SK-N-SH treated with all-trans-retinoic acid at 6 μM for 48 hours (cell line): ENCODE data around the gene P2RX2.

Experiments used
- ATAC-seq: fragments of 200-7000 bp; cut with Tn5 transposase; 3 replicates; pipeline ENCODE4 v1.9.1; 2020; ENCODE audit warnings: mild to moderate bottlenecking, moderate library complexity
- CREB5 ChIP-seq: fragments of 250-450 bp; sonication (Bioruptor Pico); IDR thresholded peaks from 2 replicates; pipeline ENCODE4 v1.5.1; 2020; ENCODE audit warnings: low read depth, mild to moderate bottlenecking, moderate library complexity
- CSDC2 ChIP-seq: fragments of 250-450 bp; sonication (Bioruptor Pico); IDR thresholded peaks from 2 replicates; pipeline ENCODE4 v1.5.0; 2020; ENCODE audit warnings: mild to moderate bottlenecking, moderate library complexity
- CSRNP3 ChIP-seq: fragments of 250-450 bp; sonication (Bioruptor Pico); IDR thresholded peaks from 2 replicates; pipeline ENCODE4 v1.5.1; 2021; ENCODE audit warnings: mild to moderate bottlenecking, moderate library complexity
- ESRRG ChIP-seq: fragments of 250-450 bp; sonication (Bioruptor Pico); IDR thresholded peaks from 2 replicates; pipeline ENCODE4 v1.6.1; 2021; ENCODE audit warnings: mild to moderate bottlenecking
- GLIS3 ChIP-seq: fragments of 250-450 bp; sonication (Bioruptor Pico); IDR thresholded peaks from 2 replicates; pipeline ENCODE4 v1.5.0; 2020; ENCODE audit warnings: mild to moderate bottlenecking, moderate library complexity
- ISL1 ChIP-seq: fragments of 250-450 bp; sonication (Bioruptor Pico); IDR thresholded peaks from 2 replicates; pipeline ENCODE4 v2.1.2; 2022; ENCODE audit warnings: mild to moderate bottlenecking, moderate library complexity
- OSR1 ChIP-seq: fragments of 250-450 bp; sonication (Bioruptor Pico); IDR thresholded peaks from 2 replicates; pipeline ENCODE4 v1.8.0; 2022; ENCODE audit warnings: moderate library complexity, mild to moderate bottlenecking, inconsistent platforms
- PATZ1 ChIP-seq: fragments of 250-450 bp; sonication (Bioruptor Pico); IDR thresholded peaks from 2 replicates; pipeline ENCODE4 v1.8.0; 2020; ENCODE audit warnings: mild to moderate bottlenecking, moderate library complexity, borderline replicate concordance
- PPARA ChIP-seq: fragments of 250-450 bp; sonication (Bioruptor Pico); IDR thresholded peaks from 2 replicates; pipeline ENCODE4 v1.5.0; 2020; ENCODE audit warnings: mild to moderate bottlenecking, borderline replicate concordance
- TOX ChIP-seq: fragments of 250-450 bp; sonication (Bioruptor Pico); IDR thresholded peaks from 2 replicates; pipeline ENCODE4 v1.8.0; 2021; ENCODE audit warnings: mild to moderate bottlenecking, moderate library complexity, borderline replicate concordance
- TSHZ2 ChIP-seq: fragments of 250-450 bp; sonication (Bioruptor Pico); IDR thresholded peaks from 2 replicates; pipeline ENCODE4 v1.5.0; 2020; ENCODE audit warnings: mild to moderate bottlenecking, moderate library complexity
- ZC3H10 ChIP-seq: fragments of 250-450 bp; sonication (Bioruptor Pico); IDR thresholded peaks from 2 replicates; pipeline ENCODE4 v1.5.1; 2021; ENCODE audit warnings: mild to moderate bottlenecking, moderate library complexity
- ZNF70 ChIP-seq: fragments of 450-650 bp; formaldehyde crosslinking; IDR thresholded peaks from 2 replicates; pipeline ENCODE4 v1.5.0; 2020; ENCODE audit warnings: mild to moderate bottlenecking, moderate library complexity
- ZNF8 ChIP-seq: fragments of 450-650 bp; formaldehyde crosslinking; IDR thresholded peaks from 2 replicates; pipeline ENCODE4 v1.5.0; 2020; ENCODE audit warnings: mild to moderate bottlenecking, moderate library complexity
- TF ChIP-seq, protein P1 (sequence below): fragments of 250-450 bp; sonication (Bioruptor Pico); IDR thresholded peaks from 2 replicates; pipeline ENCODE4 v1.8.0; 2021; ENCODE audit warnings: low read depth, mild to moderate bottlenecking, moderate library complexity, borderline replicate concordance

The P2RX2 gene

DNA sequence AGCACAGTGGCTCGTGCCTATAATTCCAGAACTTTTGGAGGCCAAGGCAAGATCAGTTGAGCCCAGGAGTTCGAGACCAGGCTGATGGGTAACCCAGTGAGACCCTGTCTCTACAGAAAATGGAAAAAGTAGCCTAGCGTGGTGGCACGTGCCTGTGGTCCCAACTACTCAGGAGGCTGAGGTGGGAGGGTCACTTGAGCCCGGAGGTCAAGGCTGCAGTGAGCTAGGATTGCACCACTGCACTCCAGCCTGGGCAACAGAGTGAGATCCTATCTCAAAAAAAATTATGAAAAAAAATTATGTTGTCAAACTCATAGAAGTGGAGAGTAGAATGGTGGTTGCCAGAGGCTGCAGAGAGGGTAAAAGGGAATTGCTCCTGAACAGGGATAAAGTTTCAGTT, 4.5 kb upstream of the P2RX2 start (continued):
- no peak for TF ChIP-seq TSHZ2 (CRISPR knock-in tag)
- no peak for TF ChIP-seq ZC3H10
- no peak for TF ChIP-seq GLIS3 (CRISPR knock-in tag)
- TF ChIP-seq OSR1 (CRISPR knock-in tag): no peak
- no peak for TF ChIP-seq CSDC2
- TF ChIP-seq, all 23 proteins: peak for 0

DNA sequence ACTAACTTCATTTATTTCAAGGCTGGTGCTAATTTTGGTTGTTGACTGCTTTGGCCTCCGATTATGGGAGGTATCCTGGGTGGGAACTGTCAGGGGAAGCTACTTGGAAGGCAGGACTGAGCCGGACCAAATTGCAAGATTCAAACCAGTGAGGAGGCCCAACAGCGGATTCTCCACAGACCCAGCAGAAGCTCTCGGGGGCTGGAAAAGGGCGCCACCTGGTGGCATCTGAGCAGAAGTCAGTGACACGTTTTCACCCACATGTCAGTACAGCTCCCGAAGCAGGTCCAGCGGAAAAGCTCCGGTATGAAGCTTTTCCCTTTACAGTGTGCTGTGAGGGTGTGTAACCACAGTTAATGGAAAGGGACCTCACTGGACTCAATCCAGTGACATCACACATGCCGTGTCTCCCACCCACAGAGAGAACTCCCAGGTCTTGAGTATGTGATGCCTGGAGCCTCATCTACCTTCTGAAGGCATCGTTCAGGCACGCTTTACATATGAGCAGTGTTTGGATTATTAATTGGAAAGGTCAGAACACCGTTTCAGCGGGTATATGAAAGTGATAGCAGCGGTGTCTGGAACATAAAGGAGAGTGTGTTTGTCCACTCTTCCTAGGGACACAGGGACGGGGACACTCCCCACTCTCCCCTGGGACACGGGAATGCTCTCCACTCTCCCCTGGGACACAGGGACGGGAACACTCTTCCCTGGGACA, 3.6 kb upstream of the P2RX2 start:
- peak; percentile 86 for ATAC-seq
- TF ChIP-seq GLIS3 (CRISPR knock-in tag): no peak
- TF ChIP-seq PPARA (CRISPR knock-in tag): no peak
- no peak for TF ChIP-seq ESRRG (CRISPR knock-in tag)
- no peak for TF ChIP-seq TSHZ2 (CRISPR knock-in tag)
- no peak for TF ChIP-seq CREB5 (CRISPR knock-in tag)
- TF ChIP-seq, protein P1, sequence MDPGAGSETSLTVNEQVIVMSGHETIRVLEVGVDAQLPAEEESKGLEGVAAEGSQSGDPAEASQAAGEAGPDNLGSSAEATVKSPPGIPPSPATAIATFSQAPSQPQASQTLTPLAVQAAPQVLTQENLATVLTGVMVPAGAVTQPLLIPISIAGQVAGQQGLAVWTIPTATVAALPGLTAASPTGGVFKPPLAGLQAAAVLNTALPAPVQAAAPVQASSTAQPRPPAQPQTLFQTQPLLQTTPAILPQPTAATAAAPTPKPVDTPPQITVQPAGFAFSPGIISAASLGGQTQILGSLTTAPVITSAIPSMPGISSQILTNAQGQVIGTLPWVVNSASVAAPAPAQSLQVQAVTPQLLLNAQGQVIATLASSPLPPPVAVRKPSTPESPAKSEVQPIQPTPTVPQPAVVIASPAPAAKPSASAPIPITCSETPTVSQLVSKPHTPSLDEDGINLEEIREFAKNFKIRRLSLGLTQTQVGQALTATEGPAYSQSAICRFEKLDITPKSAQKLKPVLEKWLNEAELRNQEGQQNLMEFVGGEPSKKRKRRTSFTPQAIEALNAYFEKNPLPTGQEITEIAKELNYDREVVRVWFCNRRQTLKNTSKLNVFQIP: no peak
- no peak for TF ChIP-seq OSR1 (CRISPR knock-in tag)
- no peak for TF ChIP-seq ISL1 (CRISPR knock-in tag)
- no peak for TF ChIP-seq ZNF8 (CRISPR knock-in tag)
- no peak for TF ChIP-seq ZC3H10
- no peak for TF ChIP-seq CSRNP3
- TF ChIP-seq, all 23 proteins: peak for 0

DNA sequence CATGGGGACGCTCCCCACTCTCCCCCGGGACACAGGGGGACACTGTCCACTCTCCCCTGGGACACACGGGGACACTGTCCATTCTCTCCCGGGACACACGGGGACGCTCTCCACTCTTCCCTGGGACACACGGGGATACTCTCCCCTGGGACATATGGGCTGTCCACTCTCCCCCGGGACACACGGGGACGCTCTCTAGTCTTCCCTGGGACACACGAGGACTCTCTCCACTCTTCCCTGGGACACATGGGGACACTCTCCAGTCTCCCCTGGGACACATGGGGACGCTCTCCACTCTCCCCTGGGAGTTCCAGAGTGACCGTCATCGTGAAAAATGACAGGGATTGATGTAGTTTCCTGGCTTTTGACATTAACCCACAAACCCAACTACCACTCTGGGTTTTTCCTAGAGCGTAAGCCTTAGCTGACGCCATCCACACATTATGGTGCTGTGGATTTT, 3.0 kb upstream of the P2RX2 start:
- TF ChIP-seq OSR1 (CRISPR knock-in tag) (no peak), CSDC2 (no peak), GLIS3 (CRISPR knock-in tag) (no peak), CSRNP3 (no peak), ZNF8 (CRISPR knock-in tag) (no peak), TOX (no peak), PATZ1 (CRISPR knock-in tag) (no peak), ZNF70 (CRISPR knock-in tag) (no peak)
- TF ChIP-seq, protein P1: no peak
- ATAC-seq: no peak
